Urinary bladder (tissue), 4 donors: ENCODE results near the gene BRWD1. TPM values are rescaled to one million over a fixed set of nuclear protein-coding genes. Genes with fewer than 3 reads are reported as not detected.

ENCODE experiments used
- DNase-seq: peaks from one replicate; pipeline ENCODE4 v3.0.0-alpha.2; 2015; ENCODE audit errors: extremely low spot score
- H3K27ac ChIP-seq: one replicate; pipeline ENCODE4 v1.5.1; 2013; ENCODE audit warnings: low read depth, mild to moderate bottlenecking, moderate library complexity
- H3K36me3 ChIP-seq: one replicate; pipeline ENCODE4 v1.6.1; 2013; ENCODE audit warnings: mild to moderate bottlenecking, moderate library complexity; ENCODE audit not compliant: insufficient read depth
- H3K4me1 ChIP-seq: one replicate; pipeline ENCODE4 v1.6.1; 2013; ENCODE audit warnings: mild to moderate bottlenecking, moderate library complexity; ENCODE audit not compliant: insufficient read depth
- H3K4me3 ChIP-seq: one replicate; pipeline ENCODE4 v1.5.1; 2013; ENCODE audit warnings: low read depth, low read length
- WGBS: extraction: QIAGEN DNeasy Blood & Tissue Kit; methylation state at CpG from one replicate; pipeline ENCODE4 v1.1.7; 2013; 5-methylcytosine and 5-hydroxymethylcytosine counted together
- polyA plus RNA-seq: library from polyadenylated mRNA; stranded (reverse); fragments of 200-250 nt; gene quantifications from one replicate; pipeline ENCODE4 v1.2.3, GENCODE V29; 2013
- total RNA-seq: library from RNA; depleted of rRNA; stranded (reverse); fragments of >200 nt; gene quantifications from one replicate; pipeline ENCODE4 v1.2.3, GENCODE V29; 2014
- donor health status: healthy with polysubstance abuse.
- donor health status: healthy.

BRWD1 gene
- total and polyA plus RNA-seq, 2 donors = 19.5 to 195 TPM

DNA sequence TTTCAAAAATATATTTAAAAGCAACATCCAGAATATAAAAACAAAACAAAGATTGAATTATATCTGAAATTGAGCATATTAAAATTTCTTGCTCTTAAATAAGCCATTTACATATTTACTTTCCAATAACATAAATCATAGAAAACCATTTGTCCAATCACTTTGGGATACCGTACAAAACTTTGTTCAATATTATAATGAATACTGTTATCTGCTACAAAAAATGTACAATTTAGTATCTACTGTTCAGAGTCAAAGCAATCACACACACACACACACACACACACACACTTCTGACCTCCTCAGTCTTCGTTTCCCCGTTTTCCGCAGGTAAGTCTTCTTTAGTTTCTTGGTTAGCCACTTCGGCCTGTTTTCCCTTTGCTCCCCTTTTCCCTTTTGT lies 31.4 kb upstream of the BRWD1 start:
- 83% methylated on average over 5 of the region's 5 CpGs for WGBS
- Histone ChIP-seq H3K27ac (no peak overlapping the region), H3K4me3 (no peak overlapping the region), H3K4me1 (no peaks in the 10 kb centered on the region), H3K36me3 (peaks cover 7% of the 10 kb centered on the region)
- no peak for DNase-seq

DNA sequence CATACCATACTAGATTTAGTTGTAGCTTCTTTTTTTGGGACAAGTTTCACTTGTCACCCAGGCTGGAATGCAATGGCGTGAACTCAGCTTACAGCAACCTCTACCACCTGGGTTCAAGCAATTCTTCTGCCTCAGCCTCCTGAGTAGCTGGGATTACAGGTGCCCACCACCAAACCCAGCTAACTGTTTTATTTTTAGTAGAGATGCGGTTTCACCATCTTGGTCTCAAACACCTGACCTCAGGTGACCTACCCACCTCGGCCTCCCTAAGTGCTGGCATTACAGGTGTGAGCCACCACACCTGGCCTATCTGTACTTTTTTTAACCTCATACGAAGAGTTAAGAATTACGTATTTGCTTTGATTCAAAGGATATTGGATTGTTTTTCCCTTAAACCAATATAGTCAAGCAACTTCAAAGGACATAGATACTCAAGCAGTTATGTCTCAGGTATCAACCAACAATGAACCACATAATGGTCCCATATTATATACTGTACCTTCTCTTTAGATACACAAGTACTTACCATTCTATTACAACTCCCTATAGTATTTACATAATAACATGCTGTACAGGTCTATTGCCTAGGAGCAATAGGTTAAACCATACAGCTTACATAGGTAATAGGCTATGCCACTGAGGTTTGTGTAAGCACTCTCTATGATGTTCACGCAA lies 28.0 kb upstream of the BRWD1 start:
- no peaks in the 10 kb centered on the region for H3K4me1 ChIP-seq
- no peak overlapping the region for H3K27ac ChIP-seq
- 95% methylated on average over 6 of the region's 6 CpGs for WGBS
- peaks cover 7% of the 10 kb centered on the region for H3K36me3 ChIP-seq
- no peak overlapping the region for H3K4me3 ChIP-seq
- no peak for DNase-seq

DNA sequence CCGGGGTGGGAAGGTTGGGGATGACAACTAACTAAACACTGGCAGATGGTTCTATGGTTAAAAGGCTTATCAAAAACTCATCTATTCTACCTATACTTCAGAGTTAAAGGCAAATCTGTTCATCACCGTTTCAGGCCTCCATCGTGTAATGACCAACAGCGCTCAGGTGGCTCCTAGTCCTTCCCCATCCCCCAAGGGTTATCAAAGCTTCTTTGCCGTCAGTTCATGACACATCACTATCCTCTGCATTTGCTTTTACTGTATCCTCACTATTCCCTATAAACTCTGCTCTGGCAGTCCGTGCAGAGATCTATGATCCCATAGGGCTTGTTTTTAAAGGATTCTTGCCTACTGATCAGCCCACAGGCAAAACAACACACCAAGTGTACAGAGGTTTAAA lies 27.3 kb upstream of the BRWD1 start:
- peaks cover 7% of the 10 kb centered on the region for H3K36me3 ChIP-seq
- 86% methylated on average over 6 of the region's 6 CpGs for WGBS
- H3K4me3 ChIP-seq = no peak overlapping the region
- H3K4me1 ChIP-seq = no peaks in the 10 kb centered on the region
- DNase-seq = no peak
- H3K27ac ChIP-seq = no peak overlapping the region

DNA sequence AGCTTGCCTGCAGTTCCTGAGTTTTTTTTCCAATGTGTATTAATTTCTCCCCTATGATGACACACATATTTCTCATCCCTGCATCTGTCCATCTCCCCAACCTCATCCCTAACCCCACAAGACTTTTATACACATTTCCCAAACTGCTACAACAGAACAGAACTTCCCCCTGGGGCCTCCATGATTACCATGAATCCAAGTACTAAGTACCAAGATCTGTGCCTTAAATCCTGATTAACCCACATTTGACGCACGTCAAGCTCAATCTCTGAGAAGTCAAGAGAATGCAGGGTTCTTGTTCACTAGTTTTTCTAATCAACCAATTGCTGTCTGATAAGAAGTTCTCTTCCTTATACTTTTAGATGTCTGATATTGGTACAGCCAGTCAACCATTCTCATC lies 25.8 kb upstream of the BRWD1 start:
- 88% methylated on average over 2 of the region's 2 CpGs for WGBS
- Histone ChIP-seq H3K36me3 (peaks cover 7% of the 10 kb centered on the region), H3K27ac (no peak overlapping the region), H3K4me1 (no peaks in the 10 kb centered on the region), H3K4me3 (no peak overlapping the region)
- DNase-seq = no peak

DNA sequence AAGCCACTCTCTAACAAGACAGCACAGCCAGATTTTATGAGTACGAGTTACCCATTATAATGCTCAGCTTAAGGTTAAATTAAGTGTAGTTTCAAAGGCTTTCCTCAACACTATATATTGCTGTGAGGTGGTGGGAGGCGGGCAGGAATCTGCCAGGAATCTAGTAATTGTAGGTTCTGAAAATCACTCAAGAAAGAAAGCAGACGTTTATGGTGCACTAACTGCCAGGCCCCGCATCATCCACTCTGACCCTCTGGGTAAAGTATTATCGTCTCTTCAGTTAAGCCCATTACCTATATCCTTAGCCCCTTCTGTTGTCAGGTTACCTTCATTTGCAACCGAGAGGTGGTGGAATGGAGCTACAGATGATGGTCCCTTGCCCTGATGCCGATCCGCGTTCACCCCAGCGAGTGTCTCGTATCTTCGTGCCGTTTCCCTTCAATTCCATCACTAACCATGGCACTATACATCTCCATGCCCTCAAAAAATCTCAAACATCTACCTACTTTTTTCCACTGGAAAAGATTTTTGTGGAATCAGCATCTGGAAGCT lies 23.1 kb upstream of the BRWD1 start:
- DNase-seq = no peak
- 63% methylated on average over 13 of the region's 13 CpGs for WGBS
- H3K4me3 ChIP-seq = no peak overlapping the region
- H3K4me1 ChIP-seq = no peaks in the 10 kb centered on the region
- no peaks in the 10 kb centered on the region for H3K36me3 ChIP-seq
- H3K27ac ChIP-seq = no peak overlapping the region

DNA sequence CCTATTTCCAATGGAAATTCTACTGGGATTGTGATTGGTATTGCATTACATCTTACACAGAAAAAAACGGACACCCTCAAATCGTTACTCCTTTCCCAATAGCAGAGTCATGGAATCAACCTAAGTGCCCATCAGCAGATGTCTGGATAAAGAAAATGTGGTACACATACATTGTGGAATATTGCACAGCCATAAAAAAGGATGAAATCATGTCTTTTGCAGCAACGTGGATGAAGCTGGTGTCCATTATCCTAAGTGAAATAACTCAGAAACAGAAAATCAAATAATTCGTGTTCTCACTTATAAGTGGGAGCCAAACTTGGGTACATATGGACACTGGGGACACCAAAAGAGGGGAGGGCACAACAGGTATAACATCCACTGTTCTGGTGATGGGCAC lies 21.2 kb upstream of the BRWD1 start:
- 95% methylated on average over 4 of the region's 4 CpGs for WGBS
- DNase-seq = no peak
- no peaks in the 10 kb centered on the region for H3K4me1 ChIP-seq
- no peak overlapping the region for H3K27ac ChIP-seq
- H3K36me3 ChIP-seq = no peaks in the 10 kb centered on the region
- H3K4me3 ChIP-seq = no peak overlapping the region

DNA sequence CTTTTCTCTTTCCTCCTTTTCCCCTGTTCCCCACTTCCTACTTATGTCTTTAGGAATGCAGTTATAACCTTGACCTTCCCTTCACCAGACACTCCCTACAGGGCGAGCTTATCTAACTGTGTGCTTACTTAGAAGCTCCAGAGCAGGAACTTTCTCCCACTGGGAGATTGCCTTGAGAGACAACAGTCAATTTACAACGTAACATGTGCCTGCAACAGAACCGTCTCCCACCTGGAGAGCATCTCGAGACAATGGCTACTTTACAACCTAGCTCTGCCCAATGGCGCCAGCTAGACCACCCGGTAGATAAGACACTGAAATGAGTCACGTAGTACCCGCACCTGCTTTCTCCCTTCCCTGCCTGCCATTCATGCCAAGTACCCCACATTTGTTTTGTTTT lies 18.7 kb upstream of the BRWD1 start:
- no peak overlapping the region for H3K27ac ChIP-seq
- WGBS = 51% methylated on average over 8 of the region's 8 CpGs
- no peak overlapping the region for H3K4me3 ChIP-seq
- no peaks in the 10 kb centered on the region for H3K36me3 ChIP-seq
- no peaks in the 10 kb centered on the region for H3K4me1 ChIP-seq
- DNase-seq = no peak

DNA sequence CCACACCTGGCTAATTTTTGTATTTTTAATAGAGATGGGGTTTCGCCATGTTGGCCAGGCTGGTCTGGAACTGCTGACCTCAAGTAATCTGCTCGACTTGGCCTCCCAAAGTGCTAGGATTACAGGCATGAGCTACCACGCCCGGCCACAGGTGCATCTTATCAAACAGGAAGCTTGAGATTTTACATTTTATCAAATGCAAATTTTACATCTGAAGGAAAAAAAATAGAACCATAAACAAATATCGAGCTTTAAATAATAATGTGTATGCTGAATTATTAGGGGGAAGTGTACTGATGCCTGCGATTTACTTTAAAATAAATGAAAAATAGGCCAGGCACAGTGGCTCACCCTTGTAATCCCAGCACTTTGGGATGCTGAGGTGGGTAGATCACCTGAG lies 16.6 kb upstream of the BRWD1 start:
- no peak for DNase-seq
- H3K36me3 ChIP-seq = no peaks in the 10 kb centered on the region
- no peak overlapping the region for H3K4me3 ChIP-seq
- no peak overlapping the region for H3K27ac ChIP-seq
- 88% methylated on average over 6 of the region's 6 CpGs for WGBS
- H3K4me1 ChIP-seq = no peaks in the 10 kb centered on the region

DNA sequence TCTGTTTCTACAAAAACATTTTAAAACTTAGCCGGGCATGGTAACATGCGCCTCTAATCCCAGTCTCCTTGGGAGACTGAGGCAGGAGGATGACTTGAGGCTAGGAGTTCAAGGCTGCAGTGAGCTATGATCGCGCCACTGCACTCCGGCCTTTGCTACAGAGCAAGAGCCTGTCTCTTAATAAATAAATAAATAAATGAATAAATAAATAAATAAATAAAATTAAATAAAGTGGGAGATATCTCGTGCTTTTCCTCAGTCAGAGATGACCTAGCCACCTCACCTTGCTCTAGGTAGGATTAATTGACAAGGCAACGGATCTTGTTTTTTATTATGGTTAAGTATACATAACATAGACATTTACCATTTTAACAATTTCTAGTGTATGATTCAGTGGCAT lies 14.3 kb upstream of the BRWD1 start:
- no peak for DNase-seq
- Histone ChIP-seq H3K36me3 (no peaks in the 10 kb centered on the region), H3K27ac (no peak overlapping the region), H3K4me1 (no peaks in the 10 kb centered on the region), H3K4me3 (no peak overlapping the region)
- 96% methylated on average over 7 of the region's 7 CpGs for WGBS

DNA sequence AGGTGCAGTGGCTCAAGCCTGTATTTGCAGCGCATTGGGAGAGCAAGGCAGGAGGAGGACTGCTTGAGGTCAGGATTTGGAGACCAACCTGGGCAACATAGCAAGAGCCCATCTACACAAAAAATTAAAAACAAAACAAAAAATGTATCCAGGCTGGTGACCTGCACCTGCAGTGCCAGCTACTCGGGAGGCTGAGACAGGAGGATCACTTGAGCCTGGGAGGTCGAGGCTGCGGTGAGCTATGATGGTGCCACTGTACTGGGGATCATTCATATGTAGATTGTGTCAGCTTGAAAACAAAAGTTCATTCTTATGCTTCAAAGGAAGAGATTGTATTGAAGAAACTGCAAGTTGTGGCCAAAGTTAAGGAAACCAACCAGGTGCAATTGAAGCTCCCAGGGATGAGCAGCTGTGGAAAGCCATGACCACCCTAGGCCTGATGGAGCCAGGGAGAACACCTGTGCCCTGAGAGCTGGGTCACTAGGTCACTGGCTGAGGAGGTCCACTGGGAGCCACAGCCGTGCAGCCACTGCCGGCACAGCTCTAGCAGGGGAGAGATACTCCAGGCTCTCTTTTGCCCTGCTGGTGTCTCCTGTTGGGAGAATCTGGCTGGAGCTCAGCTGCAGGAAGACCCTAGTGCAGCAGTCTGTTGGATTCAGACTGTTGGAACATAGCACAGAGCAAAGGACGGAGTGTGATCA lies 13.3 kb upstream of the BRWD1 start:
- no peak for DNase-seq
- Histone ChIP-seq H3K4me1 (no peaks in the 10 kb centered on the region), H3K27ac (no peak overlapping the region), H3K36me3 (no peaks in the 10 kb centered on the region), H3K4me3 (no peak overlapping the region)
- WGBS = 90% methylated on average over 7 of the region's 7 CpGs

DNA sequence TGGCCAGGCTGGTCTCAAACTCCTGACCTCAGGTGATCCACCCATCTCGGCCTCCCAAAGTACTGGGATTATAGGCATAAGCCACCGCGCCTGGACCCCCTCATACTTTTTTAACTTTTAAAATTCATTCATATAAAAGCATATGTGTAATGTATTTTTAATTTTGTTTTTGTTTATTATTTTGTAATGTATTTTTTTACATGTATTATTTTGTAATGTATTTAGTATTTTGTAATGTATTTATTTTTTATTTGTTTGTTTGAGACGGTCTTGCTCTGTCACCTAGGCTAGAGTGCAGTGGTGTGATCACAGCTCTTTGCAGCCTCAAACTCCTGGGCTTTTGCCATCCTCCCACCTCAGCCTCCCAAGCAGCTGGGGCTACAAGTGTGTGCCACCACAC lies 12.0 kb upstream of the BRWD1 start:
- no peaks in the 10 kb centered on the region for H3K36me3 ChIP-seq
- no peaks in the 10 kb centered on the region for H3K4me1 ChIP-seq
- H3K4me3 ChIP-seq = no peak overlapping the region
- no peak for DNase-seq
- no peak overlapping the region for H3K27ac ChIP-seq
- 95% methylated on average over 4 of the region's 4 CpGs for WGBS

DNA sequence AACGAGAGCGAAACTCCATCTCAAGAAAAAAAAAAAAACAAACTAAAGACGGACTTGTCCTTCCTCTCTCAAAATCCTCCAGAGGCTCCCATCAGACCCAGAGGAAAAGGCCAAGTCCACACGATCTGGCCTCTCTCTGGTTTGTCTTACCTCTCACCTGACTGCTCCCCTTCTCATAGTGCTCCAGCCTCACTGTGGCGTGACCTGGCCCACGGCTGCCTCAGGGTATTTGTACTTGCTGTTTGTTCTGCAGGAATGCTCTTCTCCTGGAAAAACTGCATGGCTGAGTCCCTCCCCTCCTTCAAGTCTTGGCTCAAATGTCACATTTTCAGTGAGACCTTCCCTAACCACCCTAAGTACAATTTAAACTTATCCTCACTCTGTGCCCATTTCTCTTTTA lies 8.0 kb upstream of the BRWD1 start:
- no peaks in the 10 kb centered on the region for H3K36me3 ChIP-seq
- DNase-seq = no peak
- no peak overlapping the region for H3K4me3 ChIP-seq
- H3K4me1 ChIP-seq = no peaks in the 10 kb centered on the region
- no peak overlapping the region for H3K27ac ChIP-seq
- WGBS = 82% methylated on average over 6 of the region's 6 CpGs

DNA sequence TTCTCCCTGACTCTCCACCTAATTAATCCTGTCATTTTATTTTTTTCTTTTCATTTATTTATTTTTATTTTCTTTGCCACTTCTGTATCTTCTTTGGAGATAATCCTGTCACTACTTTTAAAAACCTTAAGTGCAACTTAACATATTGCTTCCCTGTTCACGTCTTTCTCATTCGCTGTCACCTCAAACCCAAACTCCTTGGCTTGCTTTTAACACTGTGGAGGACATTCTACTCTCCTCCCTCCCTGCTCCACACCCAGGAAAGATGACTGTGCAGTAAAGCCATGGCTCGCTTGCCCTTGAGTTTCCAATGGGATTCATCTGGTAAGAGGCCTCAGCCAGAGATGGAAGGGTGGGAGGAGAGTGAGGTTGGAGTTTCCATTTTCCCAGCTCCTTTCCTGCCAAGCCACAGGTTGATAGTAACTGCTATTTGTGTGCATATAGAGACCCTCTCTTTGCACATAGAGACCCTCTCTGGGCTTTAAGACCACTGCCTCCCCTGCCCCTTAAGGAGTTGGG lies 6.4 kb upstream of the BRWD1 start:
- no peak for DNase-seq
- H3K27ac ChIP-seq = no peak overlapping the region

DNA sequence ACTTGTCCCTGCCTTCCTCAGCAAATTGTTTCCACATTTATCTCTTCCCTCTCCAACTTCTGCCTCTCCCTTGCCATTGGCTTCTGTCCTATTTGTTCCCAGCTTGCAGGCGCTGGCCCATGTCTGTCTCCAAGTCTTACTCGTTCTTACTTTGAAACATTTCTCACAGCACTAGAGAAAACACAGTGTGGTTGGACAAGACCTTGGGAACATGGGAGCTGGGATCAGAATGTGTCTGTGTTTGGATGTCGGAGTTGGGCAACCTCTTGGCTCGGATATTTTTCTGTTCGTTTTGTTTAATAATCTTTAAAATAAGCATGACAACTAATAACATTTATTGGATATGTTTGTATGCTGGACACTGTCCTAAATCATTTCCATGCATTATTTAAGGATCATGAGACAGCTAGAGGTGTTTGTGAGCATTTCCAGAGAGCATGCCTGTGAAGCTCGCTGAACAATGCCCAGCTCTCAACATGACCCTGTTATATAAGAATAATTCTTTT lies 5.9 kb upstream of the BRWD1 start:
- Histone ChIP-seq H3K27ac (no peak overlapping the region), H3K4me3 (no peak overlapping the region), H3K36me3 (no peaks in the 10 kb centered on the region), H3K4me1 (no peaks in the 10 kb centered on the region)
- DNase-seq = no peak
- 25% methylated on average over 6 of the region's 6 CpGs for WGBS

More for the DNA sequence above, 6.4 kb upstream of the BRWD1 start:
- 39% methylated on average over 3 of the region's 3 CpGs for WGBS
- Histone ChIP-seq H3K36me3 (no peaks in the 10 kb centered on the region), H3K4me1 (no peaks in the 10 kb centered on the region), H3K4me3 (no peak overlapping the region)
